ENCODE measurements around the gene ACVRL1. TPM values are rescaled to one million over a fixed set of nuclear protein-coding genes. Genes with fewer than 3 reads are reported as not detected.

The ACVRL1 gene
- total RNA-seq, 1 experiment from 2014 or later = 0.36 TPM

DNA sequence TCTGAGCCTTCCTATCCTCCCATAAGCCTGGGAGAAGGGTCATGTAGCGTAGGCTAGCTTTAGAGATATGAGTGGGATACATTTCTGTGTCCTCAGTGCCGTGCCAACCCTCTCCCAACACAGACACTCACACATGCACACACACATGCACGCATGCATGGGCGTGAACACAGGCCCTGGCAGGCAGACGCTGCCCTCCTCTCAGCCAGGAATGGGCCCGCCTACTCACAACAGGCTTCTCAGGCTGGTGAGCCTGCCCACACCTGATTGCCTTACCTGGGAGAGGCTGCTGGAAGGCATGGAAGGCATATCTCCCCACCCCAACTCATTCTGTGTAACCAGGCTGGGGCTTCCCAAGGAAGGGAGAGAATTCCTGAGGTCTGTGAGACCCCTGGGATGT is 31.4 kb downstream of the ACVRL1 start:
- Histone ChIP-seq H3K27ac (ENCODE audit: low read length) (no peak overlapping the region), H3K36me3 (ENCODE audit: control insufficient read depth, insufficient read depth, low read length) (no peaks in the 10 kb centered on the region), H3K4me3 (ENCODE audit: low read depth in 2 of 2, low read length in 2 of 2) (no peak overlapping the region), H3K27me3 (ENCODE audit: control insufficient read depth, insufficient read depth, low read length) (no peaks in the 10 kb centered on the region; the same call in 1 of the 2 replicates), H3K9me3 (ENCODE audit: control insufficient read depth, insufficient read depth, low read depth, low read length) (no peaks in the 10 kb centered on the region), H3K4me1 (ENCODE audit: control insufficient read depth, insufficient read depth, low read length) (no peaks in the 10 kb centered on the region)
- intact Hi-C loops (cut with micrococcal nuclease; ENCODE audit: unreplicated experiment) = no loop called here
- CTCF ChIA-PET = interaction anchor here (0.6 kb wide), 1 partner anchor 72 kb away, joined by 9 read pairs; no protein-coding TSS in a partner anchor
- in situ Hi-C loops (cut with HindIII; ENCODE audit: low pct_unique_long_range_greater_than_20kb, low sequenced_read_pairs) = no loop called here
- POLR2A ChIA-PET = no interaction called here
- TF ChIP-seq POLR2AphosphoS5 (IDR thresholded peaks at IDR 0.05; ENCODE audit: low read depth, low read length) (no peak), SIN3A (IDR thresholded peaks at IDR 0.05; ENCODE audit: borderline replicate concordance, insufficient read depth, low read depth, low read length) (no peak), TCF7L2 (IDR thresholded peaks at IDR 0.05; ENCODE audit: low read depth, low read length) (no peak)
- TF ChIP-seq, protein P1, sequence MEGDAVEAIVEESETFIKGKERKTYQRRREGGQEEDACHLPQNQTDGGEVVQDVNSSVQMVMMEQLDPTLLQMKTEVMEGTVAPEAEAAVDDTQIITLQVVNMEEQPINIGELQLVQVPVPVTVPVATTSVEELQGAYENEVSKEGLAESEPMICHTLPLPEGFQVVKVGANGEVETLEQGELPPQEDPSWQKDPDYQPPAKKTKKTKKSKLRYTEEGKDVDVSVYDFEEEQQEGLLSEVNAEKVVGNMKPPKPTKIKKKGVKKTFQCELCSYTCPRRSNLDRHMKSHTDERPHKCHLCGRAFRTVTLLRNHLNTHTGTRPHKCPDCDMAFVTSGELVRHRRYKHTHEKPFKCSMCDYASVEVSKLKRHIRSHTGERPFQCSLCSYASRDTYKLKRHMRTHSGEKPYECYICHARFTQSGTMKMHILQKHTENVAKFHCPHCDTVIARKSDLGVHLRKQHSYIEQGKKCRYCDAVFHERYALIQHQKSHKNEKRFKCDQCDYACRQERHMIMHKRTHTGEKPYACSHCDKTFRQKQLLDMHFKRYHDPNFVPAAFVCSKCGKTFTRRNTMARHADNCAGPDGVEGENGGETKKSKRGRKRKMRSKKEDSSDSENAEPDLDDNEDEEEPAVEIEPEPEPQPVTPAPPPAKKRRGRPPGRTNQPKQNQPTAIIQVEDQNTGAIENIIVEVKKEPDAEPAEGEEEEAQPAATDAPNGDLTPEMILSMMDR (IDR thresholded peaks at IDR 0.05) = no peak
- TF ChIP-seq, protein P2, sequence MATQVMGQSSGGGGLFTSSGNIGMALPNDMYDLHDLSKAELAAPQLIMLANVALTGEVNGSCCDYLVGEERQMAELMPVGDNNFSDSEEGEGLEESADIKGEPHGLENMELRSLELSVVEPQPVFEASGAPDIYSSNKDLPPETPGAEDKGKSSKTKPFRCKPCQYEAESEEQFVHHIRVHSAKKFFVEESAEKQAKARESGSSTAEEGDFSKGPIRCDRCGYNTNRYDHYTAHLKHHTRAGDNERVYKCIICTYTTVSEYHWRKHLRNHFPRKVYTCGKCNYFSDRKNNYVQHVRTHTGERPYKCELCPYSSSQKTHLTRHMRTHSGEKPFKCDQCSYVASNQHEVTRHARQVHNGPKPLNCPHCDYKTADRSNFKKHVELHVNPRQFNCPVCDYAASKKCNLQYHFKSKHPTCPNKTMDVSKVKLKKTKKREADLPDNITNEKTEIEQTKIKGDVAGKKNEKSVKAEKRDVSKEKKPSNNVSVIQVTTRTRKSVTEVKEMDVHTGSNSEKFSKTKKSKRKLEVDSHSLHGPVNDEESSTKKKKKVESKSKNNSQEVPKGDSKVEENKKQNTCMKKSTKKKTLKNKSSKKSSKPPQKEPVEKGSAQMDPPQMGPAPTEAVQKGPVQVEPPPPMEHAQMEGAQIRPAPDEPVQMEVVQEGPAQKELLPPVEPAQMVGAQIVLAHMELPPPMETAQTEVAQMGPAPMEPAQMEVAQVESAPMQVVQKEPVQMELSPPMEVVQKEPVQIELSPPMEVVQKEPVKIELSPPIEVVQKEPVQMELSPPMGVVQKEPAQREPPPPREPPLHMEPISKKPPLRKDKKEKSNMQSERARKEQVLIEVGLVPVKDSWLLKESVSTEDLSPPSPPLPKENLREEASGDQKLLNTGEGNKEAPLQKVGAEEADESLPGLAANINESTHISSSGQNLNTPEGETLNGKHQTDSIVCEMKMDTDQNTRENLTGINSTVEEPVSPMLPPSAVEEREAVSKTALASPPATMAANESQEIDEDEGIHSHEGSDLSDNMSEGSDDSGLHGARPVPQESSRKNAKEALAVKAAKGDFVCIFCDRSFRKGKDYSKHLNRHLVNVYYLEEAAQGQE (IDR thresholded peaks at IDR 0.05; ENCODE audit: insufficient read depth in 1 of 2, low read depth in 2 of 2, low read length in 1 of 2) = no peak
- ATAC-seq = no peak
- BruUV-seq (replicated peaks) = no TSS peak
- DNase-seq (ENCODE audit: low read depth, low spot score) = no peak

DNA sequence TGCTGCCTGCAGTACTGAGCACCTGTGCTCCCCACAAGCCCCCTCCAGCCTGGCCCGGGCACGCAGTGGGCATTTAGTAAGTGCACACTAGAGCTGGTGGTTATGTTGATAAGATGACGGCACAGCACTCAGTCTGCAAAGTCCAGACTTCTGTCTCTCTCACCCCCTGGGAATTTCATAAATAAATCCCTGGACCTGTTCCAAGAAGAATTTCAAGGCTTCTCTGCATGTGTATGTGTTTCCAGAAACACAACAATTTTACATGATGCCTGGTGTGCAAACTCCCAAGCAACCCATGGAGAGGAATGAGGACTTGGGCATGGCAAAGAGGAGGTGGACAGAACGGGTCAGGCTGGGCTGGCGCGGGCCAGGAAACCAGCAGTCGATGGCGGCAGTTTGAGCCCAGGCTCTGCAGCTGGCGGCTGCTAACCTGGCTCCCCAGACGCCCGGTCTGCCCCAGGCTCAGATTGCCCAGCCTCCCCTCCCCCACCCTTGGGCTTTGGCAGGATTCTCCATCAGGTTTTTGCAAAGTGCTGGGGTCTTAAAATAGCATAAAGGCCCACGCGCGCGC is 33.8 kb downstream of the ACVRL1 start:
- TF ChIP-seq POLR2AphosphoS5 (IDR thresholded peaks at IDR 0.05; ENCODE audit: low read depth, low read length) = no peak
- TF ChIP-seq SIN3A (IDR thresholded peaks at IDR 0.05; ENCODE audit: borderline replicate concordance, insufficient read depth, low read depth, low read length) = no peak
- TF ChIP-seq, protein P2 (IDR thresholded peaks at IDR 0.05; ENCODE audit: insufficient read depth in 1 of 2, low read depth in 2 of 2, low read length in 1 of 2) = no peak
- TF ChIP-seq, protein P1 (IDR thresholded peaks at IDR 0.05) = no peak
- no peak for TF ChIP-seq TCF7L2 (IDR thresholded peaks at IDR 0.05; ENCODE audit: low read depth, low read length)
- in situ Hi-C loops (cut with HindIII; ENCODE audit: low pct_unique_long_range_greater_than_20kb, low sequenced_read_pairs) = no loop called here
- Histone ChIP-seq H3K36me3 (ENCODE audit: control insufficient read depth, insufficient read depth, low read length) (no peaks in the 10 kb centered on the region), H3K27me3 (ENCODE audit: control insufficient read depth, insufficient read depth, low read length) (no peaks in the 10 kb centered on the region; the same call in 1 of the 2 replicates), H3K27ac (ENCODE audit: low read length) (no peak overlapping the region), H3K9me3 (ENCODE audit: control insufficient read depth, insufficient read depth, low read depth, low read length) (peaks cover 16% of the 10 kb centered on the region), H3K4me3 (ENCODE audit: low read depth in 2 of 2, low read length in 2 of 2) (no peak overlapping the region), H3K4me1 (ENCODE audit: control insufficient read depth, insufficient read depth, low read length) (no peaks in the 10 kb centered on the region)
- intact Hi-C loops (cut with micrococcal nuclease; ENCODE audit: unreplicated experiment) = no loop called here
- POLR2A ChIA-PET = no interaction called here
- DNase-seq (ENCODE audit: low read depth, low spot score) (no peak), ATAC-seq (no peak)
- BruUV-seq (replicated peaks) = no TSS peak
- CTCF ChIA-PET = no interaction called here

All from Panc1 (cell line).